H9 (cell line): ENCODE measurements around the gene TTC27. TPM values are rescaled to one million over a fixed set of nuclear protein-coding genes. Genes with fewer than 3 reads are reported as not detected.

Source experiments
- DNase-seq: peaks from one replicate; pipeline ENCODE4 v3.0.0-alpha.2; 2017
- H2AFZ ChIP-seq: one replicate; pipeline ENCODE4 v1.6.1; 2013; ENCODE audit warnings: mild to moderate bottlenecking, low read length, control low read depth, moderate library complexity
- H2AK5ac ChIP-seq: 2 replicates; pipeline ENCODE4 v1.6.1; 2013; ENCODE audit warnings: low read length, control low read depth, mixed read lengths; ENCODE audit not compliant: insufficient read length
- H2BK120ac ChIP-seq: one replicate; pipeline ENCODE4 v1.6.1; 2013; ENCODE audit warnings: low read depth, mild to moderate bottlenecking, low read length, control low read depth, inconsistent platforms; ENCODE audit not compliant: poor library complexity, severe bottlenecking
- H2BK12ac ChIP-seq: 2 replicates; pipeline ENCODE4 v1.6.1; 2013; ENCODE audit warnings: low read length, control low read depth, mixed read lengths, low read depth; ENCODE audit not compliant: insufficient read length
- H2BK15ac ChIP-seq: 2 replicates; pipeline ENCODE4 v1.6.1; 2013; ENCODE audit warnings: low read depth, low read length, control low read depth
- H2BK20ac ChIP-seq: one replicate; pipeline ENCODE4 v1.6.1; 2013; ENCODE audit warnings: low read depth, mild to moderate bottlenecking, low read length, control low read depth, inconsistent platforms; ENCODE audit not compliant: poor library complexity, severe bottlenecking
- H2BK5ac ChIP-seq: 2 replicates; pipeline ENCODE4 v1.6.1; 2013; ENCODE audit warnings: low read length, control low read depth, mixed read lengths; ENCODE audit not compliant: insufficient read length
- H3K14ac ChIP-seq: 2 replicates; pipeline ENCODE4 v1.6.1; 2013; ENCODE audit warnings: low read length, control low read depth; ENCODE audit not compliant: insufficient read depth
- H3K18ac ChIP-seq: 2 replicates; pipeline ENCODE4 v1.6.1; 2013; ENCODE audit warnings: low read depth, mild to moderate bottlenecking, mixed read lengths, low read length, control low read depth; ENCODE audit not compliant: insufficient read length
- H3K23ac ChIP-seq: 2 replicates; pipeline ENCODE4 v1.6.1; 2013; ENCODE audit warnings: low read length, control low read depth, mixed read lengths, low read depth; ENCODE audit not compliant: insufficient read length
- H3K23me2 ChIP-seq: 2 replicates; pipeline ENCODE4 v1.6.1; 2013; ENCODE audit warnings: low read depth, mild to moderate bottlenecking, mixed read lengths, low read length, control low read depth; ENCODE audit not compliant: insufficient read length, poor library complexity, severe bottlenecking
- H3K27ac ChIP-seq: 2 replicates; pipeline ENCODE4 v1.5.1; 2013; ENCODE audit warnings: low read length, control low read depth, mixed read lengths, low read depth; ENCODE audit not compliant: insufficient read length
- H3K27me3 ChIP-seq: 2 replicates; pipeline ENCODE4 v1.6.1; 2013; ENCODE audit warnings: low read length, control low read depth, inconsistent platforms; ENCODE audit not compliant: insufficient read depth
- H3K4ac ChIP-seq: 2 replicates; pipeline ENCODE4 v1.6.1; 2013; ENCODE audit warnings: low read depth, mild to moderate bottlenecking, control low read depth, inconsistent platforms, low read length, moderate library complexity
- H3K4me1 ChIP-seq: 2 replicates; pipeline ENCODE4 v1.6.1; 2013; ENCODE audit warnings: low read length, control low read depth, inconsistent platforms; ENCODE audit not compliant: insufficient read depth
- H3K4me2 ChIP-seq: 2 replicates; pipeline ENCODE4 v1.6.1; 2013; ENCODE audit warnings: low read length, control low read depth, mixed read lengths; ENCODE audit not compliant: insufficient read length, insufficient read depth
- H3K56ac ChIP-seq: 2 replicates; pipeline ENCODE4 v1.6.1; 2013; ENCODE audit warnings: low read depth, mild to moderate bottlenecking, mixed read lengths, low read length, control low read depth; ENCODE audit not compliant: insufficient read length
- H3K79me1 ChIP-seq: 2 replicates; pipeline ENCODE4 v1.6.1; 2013; ENCODE audit warnings: low read depth, mild to moderate bottlenecking, moderate library complexity, low read length, control low read depth, inconsistent platforms; ENCODE audit not compliant: insufficient read depth, poor library complexity, severe bottlenecking
- H3K79me2 ChIP-seq: 2 replicates; pipeline ENCODE4 v1.6.1; 2013; ENCODE audit warnings: low read length, control low read depth, inconsistent platforms; ENCODE audit not compliant: insufficient read depth
- H3K9ac ChIP-seq: 2 replicates; pipeline ENCODE4 v1.6.1; 2013; ENCODE audit warnings: low read length, control low read depth, mixed read lengths; ENCODE audit not compliant: insufficient read length; ENCODE audit errors: extremely low read depth
- H3K9me3 ChIP-seq: one replicate; pipeline ENCODE4 v1.6.1; 2013; ENCODE audit warnings: low read depth, low read length, inconsistent platforms; ENCODE audit not compliant: control insufficient read depth
- H3T11ph ChIP-seq: one replicate; pipeline ENCODE4 v1.6.1; 2013; ENCODE audit warnings: mild to moderate bottlenecking, low read length, control low read depth, inconsistent platforms
- H4K20me1 ChIP-seq: one replicate; pipeline ENCODE4 v1.6.1; 2013; ENCODE audit not compliant: control insufficient read depth, insufficient read length, insufficient read depth
- H4K5ac ChIP-seq: 2 replicates; pipeline ENCODE4 v1.6.1; 2013; ENCODE audit warnings: low read depth, mild to moderate bottlenecking, mixed read lengths, low read length, control low read depth; ENCODE audit not compliant: insufficient read length
- H4K8ac ChIP-seq: replicated peaks from 2 replicates; pipeline ENCODE4 v1.6.1; 2013; ENCODE audit warnings: low read length, control low read depth, mixed read lengths, low read depth; ENCODE audit not compliant: insufficient read length
- H4K91ac ChIP-seq: 2 replicates; pipeline ENCODE4 v1.6.1; 2013; ENCODE audit warnings: low read depth, mild to moderate bottlenecking, moderate library complexity, mixed read lengths, low read length, control low read depth; ENCODE audit not compliant: insufficient read length
- H3K27ac Mint-ChIP-seq, 3 experiments: 2 replicates in 2 of 3; 3 replicates in 1 of 3; pipeline ENCODE4 v1.8.0; 2020 to 2021; ENCODE audit warnings: mixed read lengths in 3 of 3, mild to moderate bottlenecking in 1 of 3, moderate library complexity in 1 of 3
- H3K27me3 Mint-ChIP-seq: 2 replicates; pipeline ENCODE4 v1.8.0; 2021; ENCODE audit warnings: low read depth, mild to moderate bottlenecking, moderate library complexity, mixed read lengths
- H3K36me3 Mint-ChIP-seq, 3 experiments: 2 replicates in 2 of 3; 3 replicates in 1 of 3; pipeline ENCODE4 v1.8.0; 2020 to 2021; ENCODE audit warnings: low read depth in 3 of 3, mixed read lengths in 3 of 3; ENCODE audit not compliant: insufficient read depth in 1 of 3
- H3K4me1 Mint-ChIP-seq, 2 experiments: 2 replicates each; pipeline ENCODE4 v1.8.0; 2020; ENCODE audit warnings: mixed read lengths in 2 of 2
- H3K4me3 Mint-ChIP-seq, 2 experiments: 2 replicates in 1 of 2; 3 replicates in 1 of 2; pipeline ENCODE4 v1.8.0; 2020 to 2021; ENCODE audit warnings: mild to moderate bottlenecking in 2 of 2, mixed read lengths in 2 of 2, moderate library complexity in 1 of 2
- H3K9me3 Mint-ChIP-seq, 2 experiments: 2 replicates in 1 of 2; 3 replicates in 1 of 2; pipeline ENCODE4 v1.8.0; 2020; ENCODE audit warnings: mild to moderate bottlenecking in 2 of 2, mixed read lengths in 2 of 2, moderate library complexity in 1 of 2
- CTCF ChIP-seq: fragments of 200-600 bp; sonication (generic); conservative IDR thresholded peaks from 3 replicates; pipeline ENCODE4 v1.8.0; 2021; ENCODE audit warnings: antibody characterized with exemption, mild to moderate bottlenecking
- WGBS: extraction: QIAGEN DNeasy Blood & Tissue Kit; methylation state at CpG from one replicate; pipeline ENCODE4 v1.1.7; 2013; ENCODE audit warnings: missing lambda C conversion rate, low lambda C conversion rate, mixed read lengths; ENCODE audit not compliant: insufficient read length; ENCODE audit errors: extremely low coverage; 5-methylcytosine and 5-hydroxymethylcytosine counted together
- total RNA-seq: library from RNA; stranded (reverse); gene quantifications from 2 replicates; pipeline ENCODE4 v1.2.1, GENCODE V29; 2021

The TTC27 gene
- total RNA-seq, 1 experiment from 2014 or later, result 26.0 TPM

- no peaks in the 10 kb centered on the region for H3K79me1 ChIP-seq
- no peak overlapping the region for H3K4ac ChIP-seq
- WGBS, result no CpG with 5 or more reads among the region's 5 CpGs
- no peak overlapping the region for H2AFZ ChIP-seq
- H3K14ac ChIP-seq, result no peak overlapping the region
- no peaks in the 10 kb centered on the region for H3K79me2 ChIP-seq
- H3K56ac ChIP-seq, result no peak overlapping the region
- TF ChIP-seq CTCF, result no peak
- Mint-ChIP-seq H3K4me3 (no peak overlapping the region), H3K27ac (no peak overlapping the region), H3K27me3 (no peaks in the 10 kb centered on the region), H3K4me1 (no peaks in the 10 kb centered on the region), H3K36me3 (peaks cover 0 to 4% (median 0%) of the 10 kb centered on the region in 3 experiments; a peak in 1 of 7 replicates), H3K9me3 (no peaks in the 10 kb centered on the region)
- no peak overlapping the region for H4K5ac ChIP-seq
- no peak overlapping the region for H2BK12ac ChIP-seq
- H3K27me3 ChIP-seq, result no peaks in the 10 kb centered on the region
- H2BK20ac ChIP-seq, result no peak overlapping the region
- H2AK5ac ChIP-seq, result no peak overlapping the region
- H3K4me2 ChIP-seq, result no peak overlapping the region
- H3T11ph ChIP-seq, result no peak overlapping the region
- H3K23ac ChIP-seq, result no peak overlapping the region
- H2BK15ac ChIP-seq, result no peak overlapping the region
- no peak overlapping the region for H2BK5ac ChIP-seq
- no peak overlapping the region for H2BK120ac ChIP-seq
- H4K91ac ChIP-seq, result no peak overlapping the region
- H3K27ac ChIP-seq, result no peak overlapping the region
- H4K8ac ChIP-seq, result no peak overlapping the region
- H4K20me1 ChIP-seq, result no peaks in the 10 kb centered on the region
- no peak overlapping the region for H3K9ac ChIP-seq
- no peak overlapping the region for H3K18ac ChIP-seq
- no peaks in the 10 kb centered on the region for H3K23me2 ChIP-seq
- no peak for DNase-seq
- no peaks in the 10 kb centered on the region for H3K9me3 ChIP-seq
- no peaks in the 10 kb centered on the region for H3K4me1 ChIP-seq
Observed at GRCh38 chr2:32683520-32684086, 55.8 kb downstream of the TTC27 start.
